ENCODE results near the gene SPG7.

Gene SPG7

GRCh38 chr16:89510526-89510925, 2.3 kb downstream of the SPG7 start:
- in situ Hi-C loops (cut with HindIII; ENCODE audit: low sequenced_read_pairs): no loop called here
- no peak for TF ChIP-seq CTCF (IDR thresholded peaks at IDR 0.05; ENCODE audit: low read depth, low read length)
- H3K4me3 ChIP-seq (ENCODE audit: low read depth, low read length): no peak overlapping the region
- no peak for DNase-seq (ENCODE audit: low read depth, low spot score)

- no peak overlapping the region for H3K4me3 ChIP-seq (ENCODE audit: low read depth, low read length)
- in situ Hi-C loops (cut with HindIII; ENCODE audit: low sequenced_read_pairs): no loop called here
- DNase-seq (ENCODE audit: low read depth, low spot score): no peak
- TF ChIP-seq CTCF (IDR thresholded peaks at IDR 0.05; ENCODE audit: low read depth, low read length): no peak
Observed at GRCh38 chr16:89511374-89511773, 3.2 kb downstream of the SPG7 start.

- no peak for DNase-seq (ENCODE audit: low read depth, low spot score)
- in situ Hi-C loops (cut with HindIII; ENCODE audit: low sequenced_read_pairs): no loop called here
- no peak for TF ChIP-seq CTCF (IDR thresholded peaks at IDR 0.05; ENCODE audit: low read depth, low read length)
- H3K4me3 ChIP-seq (ENCODE audit: low read depth, low read length): no peak overlapping the region
Observed at GRCh38 chr16:89512453-89512852, 4.2 kb downstream of the SPG7 start.

GRCh38 chr16:89517128-89517527, 8.9 kb downstream of the SPG7 start:
- no peak for TF ChIP-seq CTCF (IDR thresholded peaks at IDR 0.05; ENCODE audit: low read depth, low read length)
- in situ Hi-C loops (cut with HindIII; ENCODE audit: low sequenced_read_pairs): no loop called here

GRCh38 chr16:89519881-89520280, 11.7 kb downstream of the SPG7 start:
- in situ Hi-C loops (cut with HindIII; ENCODE audit: low sequenced_read_pairs): no loop called here
- TF ChIP-seq CTCF (IDR thresholded peaks at IDR 0.05; ENCODE audit: low read depth, low read length): no peak
- no peak for DNase-seq (ENCODE audit: low read depth, low spot score)
- no peak overlapping the region for H3K4me3 ChIP-seq (ENCODE audit: low read depth, low read length)

More at GRCh38 chr16:89517128-89517527, 8.9 kb downstream of the SPG7 start:
- no peak overlapping the region for H3K4me3 ChIP-seq (ENCODE audit: low read depth, low read length)
- no peak for DNase-seq (ENCODE audit: low read depth, low spot score)

GRCh38 chr16:89522287-89522686, 14.1 kb downstream of the SPG7 start:
- TF ChIP-seq CTCF (IDR thresholded peaks at IDR 0.05; ENCODE audit: low read depth, low read length): no peak
- DNase-seq (ENCODE audit: low read depth, low spot score): no peak
- in situ Hi-C loops (cut with HindIII; ENCODE audit: low sequenced_read_pairs): no loop called here
- no peak overlapping the region for H3K4me3 ChIP-seq (ENCODE audit: low read depth, low read length)

All from astrocyte of the spinal cord (primary cell).